Activated naive CD4-positive, alpha-beta T cell treated with anti-CD3 and anti-CD28 coated beads, Interleukin-2, amount 50 U/mL, for 16 hours (primary cell): ENCODE measurements around the gene PPP2CA.
"Not testable (repeated sequence)": the region's sequence is repeated elsewhere in the genome, so short reads cannot be mapped to it uniquely, and the experiment has no call there.

Experiments
- DNase-seq: peaks from one replicate; pipeline ENCODE4 v3.0.0-alpha.2; 2020

Gene PPP2CA

GRCh38 chr5:134242146-134242545 lies 16.3 kb upstream of the PPP2CA start:
- no peak for DNase-seq

- DNase-seq = no peak
Observed at GRCh38 chr5:134240421-134240962, 14.6 kb upstream of the PPP2CA start.

GRCh38 chr5:134236820-134237219 lies 10.9 kb upstream of the PPP2CA start:
- no peak for DNase-seq

GRCh38 chr5:134236318-134236717 lies 10.4 kb upstream of the PPP2CA start:
- DNase-seq = no peak

GRCh38 chr5:134228624-134229023 lies 2.8 kb upstream of the PPP2CA start:
- DNase-seq = no peak

- DNase-seq = no peak
Observed at GRCh38 chr5:134227776-134228175, 1.9 kb upstream of the PPP2CA start.

- DNase-seq = no peak
Observed at GRCh38 chr5:134227259-134227658, 1.4 kb upstream of the PPP2CA start.

- DNase-seq = peak; percentile 71
Observed at GRCh38 chr5:134226441-134227192, 744 bp upstream of the PPP2CA start.

GRCh38 chr5:134224888-134225779 lies 739 bp downstream of the PPP2CA start:
- peak; percentile 72 for DNase-seq

GRCh38 chr5:134223406-134224248 lies 2.2 kb downstream of the PPP2CA start:
- no peak for DNase-seq

- not testable (repeated sequence) for DNase-seq
Observed at GRCh38 chr5:134221690-134222089, 4.2 kb downstream of the PPP2CA start.

GRCh38 chr5:134215757-134216156 lies 10.1 kb downstream of the PPP2CA start:
- DNase-seq = no peak

GRCh38 chr5:134211263-134212031 lies 14.4 kb downstream of the PPP2CA start:
- DNase-seq = not testable (repeated sequence)

- no peak for DNase-seq
Observed at GRCh38 chr5:134209477-134210245, 16.2 kb downstream of the PPP2CA start.

GRCh38 chr5:134207696-134208095 lies 18.2 kb downstream of the PPP2CA start:
- DNase-seq = no peak

GRCh38 chr5:134206627-134207160 lies 19.2 kb downstream of the PPP2CA start:
- no peak for DNase-seq

GRCh38 chr5:134204575-134204974 lies 21.3 kb downstream of the PPP2CA start:
- DNase-seq = no peak

- no peak for DNase-seq
Observed at GRCh38 chr5:134203630-134204029, 22.2 kb downstream of the PPP2CA start.

GRCh38 chr5:134195666-134196065 lies 30.2 kb downstream of the PPP2CA start:
- no peak for DNase-seq

- no peak for DNase-seq
Observed at GRCh38 chr5:134189031-134189430, 36.8 kb downstream of the PPP2CA start.

- DNase-seq = no peak
Observed at GRCh38 chr5:134188092-134188491, 37.8 kb downstream of the PPP2CA start.
